Rectal smooth muscle tissue (tissue), 1 donor: ENCODE results near the gene LCN9.

Experiments used
- H3K27ac ChIP-seq: one replicate; pipeline ENCODE4 v1.7.0; 2013; ENCODE audit warnings: low read depth, low read length, inconsistent platforms
- H3K27me3 ChIP-seq: one replicate; pipeline ENCODE4 v1.7.0; 2013; ENCODE audit warnings: low read length; ENCODE audit not compliant: control insufficient read depth, insufficient read depth
- H3K36me3 ChIP-seq: one replicate; pipeline ENCODE4 v1.7.0; 2013; ENCODE audit warnings: low read length; ENCODE audit not compliant: control insufficient read depth, insufficient read depth
- H3K4me1 ChIP-seq: one replicate; pipeline ENCODE4 v1.7.0; 2013; ENCODE audit warnings: low read length; ENCODE audit not compliant: control insufficient read depth, insufficient read depth
- H3K4me3 ChIP-seq: one replicate; pipeline ENCODE4 v1.7.0; 2013; ENCODE audit warnings: low read length
- H3K9ac ChIP-seq: one replicate; pipeline ENCODE4 v1.7.0; 2013; ENCODE audit warnings: low read length

LCN9 gene

DNA sequence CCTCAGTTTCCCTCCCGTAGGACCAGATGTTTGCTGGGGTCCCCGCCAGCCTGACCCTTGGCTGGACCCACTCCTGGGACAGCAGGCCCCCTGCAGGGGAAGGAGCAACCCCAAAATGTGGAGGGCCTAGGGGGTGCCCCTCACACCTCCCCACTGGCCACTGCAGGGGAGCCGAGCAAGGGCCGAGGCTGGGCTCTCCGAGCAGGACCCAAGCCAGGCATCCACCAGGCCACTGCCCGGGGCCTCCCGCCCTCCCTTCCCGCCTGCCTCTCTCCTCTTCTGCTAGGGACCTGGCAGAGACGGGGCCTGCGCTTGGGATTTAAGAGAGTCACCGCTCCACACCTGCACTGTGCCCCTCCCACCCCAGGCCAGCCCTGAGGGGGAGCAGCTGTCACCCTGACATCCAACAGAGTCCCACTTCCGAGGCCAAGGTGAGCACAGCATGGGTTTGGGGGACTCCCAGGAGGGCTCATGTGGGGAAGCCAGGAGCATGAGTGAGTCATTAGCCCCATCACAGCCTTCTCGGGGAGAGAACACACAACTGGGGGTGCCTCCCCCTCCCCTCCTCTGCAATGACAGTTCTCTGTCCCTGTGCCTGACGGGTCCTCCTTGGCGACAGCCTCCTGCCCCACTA is 20.4 kb downstream of the LCN9 start:
- no peaks in the 10 kb centered on the region for H3K4me1 ChIP-seq
- no peak overlapping the region for H3K27ac ChIP-seq
- H3K9ac ChIP-seq = no peak overlapping the region
- no peaks in the 10 kb centered on the region for H3K36me3 ChIP-seq
- H3K4me3 ChIP-seq = no peak overlapping the region
- peaks cover 5% of the 10 kb centered on the region for H3K27me3 ChIP-seq

DNA sequence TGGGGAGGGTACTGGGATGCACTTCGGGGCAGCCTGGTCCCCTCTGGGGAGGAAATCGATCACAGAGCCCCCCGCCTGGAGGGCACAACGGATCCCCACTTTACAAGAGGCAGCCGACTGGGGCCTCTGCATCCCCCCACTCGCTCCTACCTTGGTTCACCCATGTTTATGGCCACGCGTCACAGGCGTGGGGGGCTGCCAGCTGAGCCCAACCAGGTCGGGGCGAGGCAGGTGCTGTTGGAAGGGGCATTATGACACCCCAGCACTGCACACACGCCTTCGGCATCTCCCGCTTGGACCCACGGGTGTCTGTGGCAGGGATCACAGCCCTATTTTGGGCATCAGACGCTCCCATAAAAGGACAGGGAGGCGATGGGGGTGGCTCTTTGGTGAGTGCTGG is 21.6 kb downstream of the LCN9 start:
- no peak overlapping the region for H3K27ac ChIP-seq
- no peak overlapping the region for H3K4me3 ChIP-seq
- peaks cover 5% of the 10 kb centered on the region for H3K27me3 ChIP-seq

DNA sequence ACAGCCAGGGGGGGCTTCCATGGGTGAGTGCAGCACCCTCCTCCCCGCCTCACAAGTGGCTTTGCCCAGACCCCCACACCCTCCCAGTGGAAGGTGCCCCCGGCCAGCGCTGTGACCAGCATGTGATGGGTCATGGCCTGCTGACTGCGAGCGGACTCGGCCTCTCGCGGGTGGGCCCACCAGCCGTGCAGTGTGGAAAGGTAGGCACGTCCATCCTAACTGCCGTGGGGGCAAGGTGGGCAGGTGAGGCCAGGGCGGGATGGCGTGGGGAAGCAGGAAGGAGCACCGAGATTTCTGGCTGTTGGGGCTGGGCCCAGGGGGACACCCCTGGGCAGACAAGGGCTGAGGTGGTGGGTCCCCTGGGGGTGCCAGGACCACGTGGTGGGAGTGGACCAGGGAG is 24.1 kb downstream of the LCN9 start:
- Histone ChIP-seq H3K9ac (no peak overlapping the region), H3K36me3 (no peaks in the 10 kb centered on the region), H3K4me1 (no peaks in the 10 kb centered on the region), H3K27me3 (peaks cover 5% of the 10 kb centered on the region), H3K4me3 (no peak overlapping the region), H3K27ac (no peak overlapping the region)

More for the DNA sequence above, 21.6 kb downstream of the LCN9 start:
- Histone ChIP-seq H3K4me1 (no peaks in the 10 kb centered on the region), H3K9ac (no peak overlapping the region), H3K36me3 (no peaks in the 10 kb centered on the region)

DNA sequence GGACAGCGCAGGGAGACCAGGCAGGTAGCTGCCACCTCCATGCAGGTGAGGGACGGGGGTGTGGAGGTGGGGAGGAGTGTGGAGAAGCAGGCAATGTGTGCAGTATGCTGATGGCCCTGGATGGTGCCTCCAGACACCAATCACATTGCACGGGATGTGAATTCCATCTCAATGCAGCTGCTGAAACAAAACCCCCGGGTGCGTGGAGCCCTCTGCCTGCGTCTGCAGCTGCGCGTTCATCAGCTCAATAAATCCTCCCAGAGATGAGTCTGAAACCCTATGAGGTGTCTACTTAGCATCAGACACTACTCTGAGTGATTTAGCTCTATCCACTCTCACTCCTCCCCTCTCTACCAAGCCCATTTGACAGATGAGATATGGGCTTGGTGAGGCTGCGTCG is 25.9 kb downstream of the LCN9 start:
- Histone ChIP-seq H3K4me3 (no peak overlapping the region), H3K27me3 (peaks cover 3% of the 10 kb centered on the region), H3K27ac (no peak overlapping the region), H3K9ac (no peak overlapping the region), H3K36me3 (no peaks in the 10 kb centered on the region), H3K4me1 (no peaks in the 10 kb centered on the region)

DNA sequence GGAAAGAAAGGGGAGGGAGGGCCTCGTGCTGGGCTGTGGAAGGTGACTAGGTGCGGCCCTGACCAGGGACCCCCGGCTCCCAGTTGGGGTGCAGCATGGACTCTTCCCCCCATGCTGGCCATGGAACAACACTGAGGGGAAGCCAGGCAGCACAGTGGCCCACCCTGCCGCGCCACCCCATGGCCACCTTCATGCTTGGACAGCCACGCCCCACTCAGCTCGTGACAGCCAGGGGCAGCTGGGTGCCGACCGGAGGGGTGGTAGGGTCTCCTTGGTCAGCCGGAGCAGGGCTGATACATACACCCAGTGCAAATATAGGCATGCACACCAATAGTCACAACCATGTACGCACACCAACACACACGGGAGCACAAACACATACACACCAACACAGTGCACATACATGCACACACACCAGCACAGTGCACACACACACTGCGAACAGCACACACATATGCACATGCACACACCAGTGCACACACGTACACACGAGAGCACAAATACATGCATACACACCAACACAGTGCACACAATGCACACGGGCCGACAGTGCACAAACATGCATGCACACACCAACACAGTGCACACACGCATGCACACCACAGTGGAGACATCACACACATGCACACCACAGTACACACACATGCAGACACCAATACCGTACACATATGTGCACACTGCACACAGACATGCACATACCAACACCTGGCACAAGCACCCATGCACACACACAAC is 27.9 kb downstream of the LCN9 start:
- H3K36me3 ChIP-seq = no peaks in the 10 kb centered on the region
- H3K27me3 ChIP-seq = no peaks in the 10 kb centered on the region
- H3K9ac ChIP-seq = no peak overlapping the region
- no peak overlapping the region for H3K27ac ChIP-seq
- no peak overlapping the region for H3K4me3 ChIP-seq
- no peaks in the 10 kb centered on the region for H3K4me1 ChIP-seq

DNA sequence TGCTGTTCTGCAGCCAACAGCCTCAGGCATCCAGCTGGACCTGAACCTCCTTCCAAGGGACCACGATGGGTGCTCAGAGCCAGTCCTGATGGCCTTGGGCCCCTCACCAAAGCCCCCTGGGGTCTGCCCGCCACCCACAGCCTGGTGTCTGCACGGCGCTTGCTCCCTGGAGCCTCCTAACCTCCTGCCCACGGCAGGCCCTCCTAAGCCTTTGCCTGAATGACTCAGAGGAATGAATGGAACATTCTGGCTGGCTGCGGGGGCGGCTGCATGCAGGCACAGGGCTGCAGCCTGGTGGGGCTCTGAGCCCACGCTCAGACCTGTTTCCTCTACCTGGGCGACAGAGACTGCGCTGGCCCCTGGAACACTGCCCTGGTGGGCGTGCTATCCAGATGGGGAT is 29.3 kb downstream of the LCN9 start:
- no peaks in the 10 kb centered on the region for H3K36me3 ChIP-seq
- H3K4me3 ChIP-seq = no peak overlapping the region
- H3K27ac ChIP-seq = no peak overlapping the region
- no peaks in the 10 kb centered on the region for H3K27me3 ChIP-seq
- H3K9ac ChIP-seq = no peak overlapping the region
- H3K4me1 ChIP-seq = no peaks in the 10 kb centered on the region

DNA sequence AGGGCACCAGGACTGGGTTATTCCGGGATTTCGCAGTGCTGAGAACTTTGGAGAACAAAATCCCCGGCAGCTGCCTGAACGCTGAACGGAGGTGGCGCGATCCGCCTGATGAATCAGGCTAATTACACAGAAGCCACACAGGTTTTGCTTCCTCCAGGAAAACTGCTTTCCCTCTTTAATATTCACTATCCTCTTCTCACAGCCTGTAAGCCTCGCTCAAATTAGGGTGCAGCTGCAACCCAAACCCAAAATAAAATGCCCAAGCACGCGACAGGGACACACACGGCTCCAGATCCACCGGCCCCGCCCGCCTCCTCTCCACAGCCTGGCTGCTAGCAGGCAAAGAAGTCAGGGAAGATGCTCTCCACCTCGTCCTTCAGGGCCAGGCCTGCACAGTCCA is 30.2 kb downstream of the LCN9 start:
- Histone ChIP-seq H3K4me3 (no peak overlapping the region), H3K4me1 (no peaks in the 10 kb centered on the region), H3K27me3 (no peaks in the 10 kb centered on the region), H3K36me3 (no peaks in the 10 kb centered on the region), H3K27ac (no peak overlapping the region), H3K9ac (no peak overlapping the region)

DNA sequence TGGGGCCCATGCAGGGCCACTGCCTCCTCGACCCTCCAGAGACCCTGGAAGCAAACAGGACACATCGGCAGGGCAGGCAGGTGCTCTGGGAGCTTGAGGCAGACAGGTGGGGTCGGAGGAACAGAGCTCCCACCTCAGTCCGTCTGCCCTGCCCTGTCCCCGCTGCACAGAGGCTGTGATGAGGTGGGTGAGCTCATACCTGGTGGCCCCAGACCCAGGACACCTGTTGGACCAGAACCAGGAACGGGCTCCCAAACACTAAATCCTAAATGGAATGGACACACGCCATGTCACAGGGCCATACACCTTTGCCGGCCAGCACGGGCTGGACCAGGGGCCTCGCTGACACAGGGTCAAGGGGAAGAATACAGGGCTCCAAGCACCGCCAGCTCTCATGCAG is 30.7 kb downstream of the LCN9 start:
- Histone ChIP-seq H3K27ac (no peak overlapping the region), H3K9ac (no peak overlapping the region)

DNA sequence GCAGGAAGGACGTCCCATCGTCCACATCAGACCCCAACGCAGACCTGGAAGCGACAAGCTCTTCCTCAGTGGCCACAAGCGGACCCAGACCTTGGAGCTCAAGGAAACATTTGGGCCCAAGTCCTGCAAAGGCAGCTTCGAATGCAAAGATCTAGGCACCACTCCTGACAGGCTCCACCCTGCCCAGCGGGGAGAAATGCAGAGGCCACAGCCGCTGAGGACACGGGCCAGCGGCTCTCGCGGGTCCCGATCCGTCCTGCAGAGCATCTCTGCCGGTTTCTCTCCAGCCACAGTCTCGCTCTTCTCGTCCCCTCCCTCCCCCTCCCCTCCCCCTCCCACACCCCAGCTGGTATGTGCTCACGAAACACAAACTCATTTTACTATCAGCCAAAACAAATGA is 31.3 kb downstream of the LCN9 start:
- no peaks in the 10 kb centered on the region for H3K27me3 ChIP-seq
- H3K27ac ChIP-seq = no peak overlapping the region
- H3K36me3 ChIP-seq = no peaks in the 10 kb centered on the region
- H3K4me1 ChIP-seq = no peaks in the 10 kb centered on the region
- no peak overlapping the region for H3K4me3 ChIP-seq
- no peak overlapping the region for H3K9ac ChIP-seq

More for the DNA sequence above, 30.7 kb downstream of the LCN9 start:
- Histone ChIP-seq H3K36me3 (no peaks in the 10 kb centered on the region), H3K4me3 (no peak overlapping the region), H3K4me1 (no peaks in the 10 kb centered on the region), H3K27me3 (no peaks in the 10 kb centered on the region)

DNA sequence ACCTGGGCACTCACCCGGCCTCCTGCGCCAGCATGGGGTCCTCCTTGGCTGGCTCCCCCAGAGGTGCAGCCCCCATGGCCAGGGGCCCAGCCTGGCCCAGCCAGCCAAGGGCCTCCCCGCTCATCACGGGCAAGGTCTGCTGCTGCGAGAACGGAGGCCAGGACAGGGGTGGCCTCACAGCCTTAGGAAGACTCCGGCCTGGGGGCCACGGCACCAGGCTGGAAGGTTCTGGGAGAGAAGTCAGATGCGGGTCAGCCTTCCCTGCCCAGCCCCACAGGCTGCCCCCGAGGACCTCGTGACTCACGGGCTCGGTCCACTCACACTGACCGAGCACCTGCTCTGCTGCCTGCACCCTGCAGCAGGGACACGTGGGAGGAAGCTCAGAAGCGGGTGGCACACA is 31.9 kb downstream of the LCN9 start:
- H3K27me3 ChIP-seq = no peaks in the 10 kb centered on the region
- no peak overlapping the region for H3K27ac ChIP-seq
- H3K4me1 ChIP-seq = no peaks in the 10 kb centered on the region
- H3K36me3 ChIP-seq = no peaks in the 10 kb centered on the region
- no peak overlapping the region for H3K4me3 ChIP-seq
- no peak overlapping the region for H3K9ac ChIP-seq

DNA sequence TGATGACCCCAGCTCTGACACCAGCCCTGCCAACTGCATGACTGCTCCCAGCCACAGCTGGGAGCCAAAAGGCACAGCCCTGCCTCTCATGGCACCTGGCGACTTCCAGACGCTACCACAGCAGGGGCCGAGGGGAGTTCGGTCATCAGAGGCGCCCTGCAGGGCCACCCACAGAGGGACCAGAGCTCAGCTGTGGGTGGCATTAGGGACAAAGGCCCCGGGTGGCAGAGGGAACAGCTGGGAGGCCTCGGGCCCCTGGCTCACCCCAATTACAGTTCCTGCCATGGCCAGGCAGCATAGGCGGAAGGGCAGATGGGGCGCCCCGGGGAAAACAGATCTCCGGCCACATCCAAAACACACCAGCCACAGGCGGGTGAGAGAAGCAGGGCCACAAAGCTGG is 32.5 kb downstream of the LCN9 start:
- H3K4me3 ChIP-seq = no peak overlapping the region
- no peak overlapping the region for H3K9ac ChIP-seq
- no peak overlapping the region for H3K27ac ChIP-seq
- H3K27me3 ChIP-seq = no peaks in the 10 kb centered on the region
- H3K4me1 ChIP-seq = no peaks in the 10 kb centered on the region
- no peaks in the 10 kb centered on the region for H3K36me3 ChIP-seq

DNA sequence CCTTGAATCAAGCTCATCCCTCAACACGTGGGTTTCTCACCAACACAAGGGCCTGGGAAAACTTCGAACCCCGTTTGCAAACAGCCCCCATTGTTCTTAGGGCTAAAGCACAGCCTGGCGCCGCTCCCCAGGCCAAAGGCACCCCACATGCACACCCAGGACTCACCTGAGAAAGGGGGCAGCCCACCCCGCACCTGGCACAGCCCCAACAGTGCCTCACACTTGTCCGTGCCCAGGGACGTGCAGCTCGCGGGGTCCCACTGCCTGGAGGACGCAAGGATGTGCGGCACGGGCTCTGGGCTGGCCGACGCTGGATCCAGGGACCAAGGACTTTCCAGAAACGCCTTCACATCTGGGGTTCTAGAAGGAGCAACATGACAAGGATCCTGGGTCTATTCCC is 33.3 kb downstream of the LCN9 start:
- Histone ChIP-seq H3K27me3 (no peaks in the 10 kb centered on the region), H3K27ac (no peak overlapping the region), H3K36me3 (no peaks in the 10 kb centered on the region)

DNA sequence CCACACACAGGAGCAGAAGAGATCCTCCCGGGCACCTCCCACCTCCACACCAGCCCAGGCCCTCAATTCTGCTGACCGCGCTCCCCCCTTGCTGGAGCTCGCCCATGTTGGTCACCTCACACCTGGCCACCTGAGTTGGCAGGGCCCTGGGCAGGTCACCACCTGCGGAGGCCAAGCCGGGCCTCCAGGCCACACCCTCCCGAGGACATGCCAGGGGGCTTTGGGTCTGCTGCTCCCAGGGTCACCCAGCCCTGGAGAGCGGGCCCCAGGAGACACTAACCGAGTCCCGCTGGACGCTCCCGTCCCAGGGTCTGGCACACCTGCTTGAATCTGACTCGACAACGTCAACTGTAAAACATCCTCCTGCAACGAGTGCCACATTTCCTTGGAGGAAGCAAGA is 34.1 kb downstream of the LCN9 start:
- no peak overlapping the region for H3K4me3 ChIP-seq
- H3K27me3 ChIP-seq = no peaks in the 10 kb centered on the region
- no peak overlapping the region for H3K9ac ChIP-seq
- H3K36me3 ChIP-seq = no peaks in the 10 kb centered on the region
- H3K4me1 ChIP-seq = no peaks in the 10 kb centered on the region
- no peak overlapping the region for H3K27ac ChIP-seq

More for the DNA sequence above, 33.3 kb downstream of the LCN9 start:
- no peak overlapping the region for H3K9ac ChIP-seq
- H3K4me1 ChIP-seq = no peaks in the 10 kb centered on the region
- H3K4me3 ChIP-seq = no peak overlapping the region
